ENCODE results near the gene PPT1. TPM values are rescaled to one million over a fixed set of nuclear protein-coding genes. Genes with fewer than 3 reads are reported as not detected.

PPT1 gene
- total and polyA plus RNA-seq, 2 of the 13 experiments (the other 11 are each of a cell fraction or from before 2014, with no cell fraction given) = 129 TPM

GRCh38 chr1:40040511-40041465, 56.3 kb downstream of the PPT1 start, which contains the start of gene CAP1 (continued):
- TF ChIP-seq ZNF18 (CRISPR knock-in tag; IDR thresholded peaks at IDR 0.05; ENCODE audit: insufficient replicate concordance) = no peak
- TF ChIP-seq PRDM15 (CRISPR knock-in tag; IDR thresholded peaks at IDR 0.05) = no peak
- peak; percentile 56 for TF ChIP-seq ZNF317 (CRISPR knock-in tag; IDR thresholded peaks at IDR 0.05)
- TF ChIP-seq GATAD2A (CRISPR knock-in tag; IDR thresholded peaks at IDR 0.05) = no peak; the same call in 1 of the 2 replicates
- TF ChIP-seq GZF1 (CRISPR knock-in tag; IDR thresholded peaks at IDR 0.05) = no peak
- no peak for TF ChIP-seq SKIL (CRISPR knock-in tag; IDR thresholded peaks at IDR 0.05; ENCODE audit: borderline replicate concordance)
- TF ChIP-seq RCOR2 (CRISPR knock-in tag; IDR thresholded peaks at IDR 0.05) = peak; percentile 36; the same call in 1 of the 2 replicates
- peak; percentile 98 for TF ChIP-seq ZNF629 (CRISPR knock-in tag; conservative IDR thresholded peaks at IDR 0.05)
- no peak for TF ChIP-seq ZNF883 (CRISPR knock-in tag; IDR thresholded peaks at IDR 0.05; ENCODE audit: not compliant biosample characterization)
- TF ChIP-seq MTERF4 (CRISPR knock-in tag; IDR thresholded peaks at IDR 0.05) = 0 out of 2 replicates have a peak, but pooled peaks have one; percentile 74
- no peak for TF ChIP-seq NR3C1 (CRISPR knock-in tag; IDR thresholded peaks at IDR 0.05)
- TF ChIP-seq ZNF547 (CRISPR knock-in tag; IDR thresholded peaks at IDR 0.05) = 0 out of 2 replicates have a peak, but pooled peaks have one; percentile 15
- peak; percentile 68; the same call in 1 of the 2 replicates for TF ChIP-seq ZNF362 (CRISPR knock-in tag; IDR thresholded peaks at IDR 0.05; ENCODE audit: borderline replicate concordance)
- TF ChIP-seq MEIS2 (CRISPR knock-in tag; IDR thresholded peaks at IDR 0.05) = no peak
- TF ChIP-seq TCF12 (IDR thresholded peaks at IDR 0.05) = no peak
- no peak for TF ChIP-seq TCF12 (CRISPR knock-in tag; IDR thresholded peaks at IDR 0.05)
- no peak for TF ChIP-seq ZBTB42 (CRISPR knock-in tag; IDR thresholded peaks at IDR 0.05)
- TF ChIP-seq ZKSCAN8 (CRISPR knock-in tag; IDR thresholded peaks at IDR 0.05; ENCODE audit: borderline replicate concordance) = 0 out of 2 replicates have a peak, but pooled peaks have one; percentile 14
- no peak for TF ChIP-seq ZNF678 (CRISPR knock-in tag; IDR thresholded peaks at IDR 0.05)
